HG03064 (cell line): ENCODE results near the gene DACT2.
"Not testable (repeated sequence)": the region's sequence is repeated elsewhere in the genome, so short reads cannot be mapped to it uniquely, and the experiment has no call there.

Experiments used
- ATAC-seq: cut with Tn5 transposase; IDR thresholded peaks from one replicate; pipeline ENCODE4 v1.9.1; 2021; ENCODE audit warnings: low read depth; ENCODE audit not compliant: unreplicated experiment

DACT2 gene

DNA sequence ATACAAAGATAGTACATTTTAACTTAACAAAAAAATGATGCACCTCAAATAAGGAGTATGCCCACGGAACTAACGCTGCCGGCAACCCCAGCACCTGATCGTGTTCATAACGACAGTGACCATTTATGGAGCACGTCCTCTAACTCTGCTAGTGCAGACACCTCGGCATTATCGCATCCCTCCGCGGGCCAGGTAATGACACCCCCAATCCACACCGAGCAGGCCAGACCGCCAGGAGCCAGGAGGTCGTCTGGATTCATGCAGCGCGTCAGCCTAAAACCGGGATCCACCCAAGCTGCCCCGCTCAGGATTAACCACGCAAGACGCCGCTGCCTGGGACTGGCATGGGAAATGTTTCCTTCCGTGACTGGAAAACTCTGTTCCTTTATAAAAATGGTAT lies 34.1 kb downstream of the DACT2 start:
- ATAC-seq = no peak

GRCh38 chr6:168284187-168284586 lies 35.4 kb downstream of the DACT2 start:
- ATAC-seq = no peak

DNA sequence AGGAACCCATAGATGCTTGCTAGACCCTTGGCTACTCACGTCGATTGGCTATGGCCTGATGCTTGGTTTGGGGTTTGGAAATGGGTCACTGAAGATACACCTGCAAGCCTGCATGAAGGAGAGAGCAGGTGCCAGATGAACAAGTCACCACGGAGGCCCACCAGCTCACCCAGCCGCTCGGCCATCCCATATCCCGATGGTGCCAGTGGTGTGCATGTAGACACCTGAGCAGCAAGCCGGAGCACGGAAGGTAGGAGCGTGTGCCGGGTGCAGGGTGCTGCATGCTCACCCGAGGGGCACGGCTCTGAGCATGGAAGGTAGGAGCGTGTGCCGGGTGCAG lies 35.9 kb downstream of the DACT2 start:
- ATAC-seq = no peak

GRCh38 chr6:168282985-168283685 lies 36.4 kb downstream of the DACT2 start:
- no peak for ATAC-seq

GRCh38 chr6:168281826-168282225 lies 37.8 kb downstream of the DACT2 start:
- no peak for ATAC-seq

DNA sequence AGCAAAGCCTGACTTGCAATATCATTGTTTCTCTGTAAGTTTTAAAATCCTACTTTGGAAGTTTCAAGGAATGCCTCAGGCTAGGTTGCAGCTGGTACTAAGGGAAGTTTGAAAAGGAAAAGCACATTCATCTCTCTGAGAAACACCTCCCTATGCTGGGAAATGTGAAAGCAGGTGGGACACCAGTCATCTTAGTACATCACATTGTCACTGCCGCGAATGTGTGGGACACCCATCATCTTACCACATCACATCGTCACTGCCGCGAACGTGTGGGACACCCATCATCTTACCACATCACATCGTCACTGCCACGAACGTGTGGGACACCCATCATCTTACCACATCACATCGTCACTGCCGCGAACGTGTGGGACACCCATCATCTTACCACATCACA lies 38.3 kb downstream of the DACT2 start:
- not testable (repeated sequence) for ATAC-seq

DNA sequence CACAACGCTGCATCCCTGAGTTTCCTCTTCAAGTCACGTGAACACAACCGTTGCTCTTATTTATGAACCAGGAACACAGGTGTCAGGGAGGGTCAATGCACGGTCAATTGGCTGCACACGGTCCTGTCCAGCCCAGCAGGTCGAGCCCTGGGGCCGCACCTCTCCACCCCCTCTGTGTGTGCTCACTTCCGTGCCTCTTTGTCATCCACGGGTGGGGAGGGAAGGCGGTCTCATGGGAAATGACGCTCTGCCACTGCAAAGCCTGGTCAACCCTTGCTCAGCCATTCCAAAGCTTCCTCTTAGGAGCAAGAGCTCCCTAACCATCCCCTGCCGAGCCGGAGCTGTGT lies 38.7 kb downstream of the DACT2 start:
- ATAC-seq = no peak

GRCh38 chr6:168280020-168280898 lies 39.3 kb downstream of the DACT2 start:
- no peak for ATAC-seq

DNA sequence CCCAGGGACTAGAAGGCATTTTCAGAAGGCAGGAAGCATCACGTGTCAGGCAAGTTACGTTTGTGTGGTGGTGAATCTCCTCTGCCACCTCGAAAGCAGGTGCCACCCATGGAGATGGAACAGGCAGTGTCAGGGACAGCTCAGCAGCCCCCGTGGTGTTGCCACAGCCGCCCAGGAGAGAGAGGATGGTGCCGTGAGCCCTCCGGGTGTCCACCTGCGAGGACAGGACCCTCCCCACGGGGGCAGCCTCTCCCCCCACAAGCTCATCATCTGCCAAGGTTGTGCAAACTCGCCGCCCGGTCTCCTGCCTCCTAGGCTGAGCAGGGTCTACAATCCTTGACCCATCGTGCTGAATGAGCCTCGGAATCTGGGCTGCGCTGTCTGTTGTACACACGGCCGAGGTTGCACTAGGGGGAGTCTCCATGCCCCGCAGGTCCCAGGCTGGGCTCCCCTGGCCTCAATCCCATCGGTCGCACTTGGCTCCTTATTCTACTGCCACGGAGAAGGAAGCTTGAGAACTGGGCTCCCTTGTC lies 40.1 kb downstream of the DACT2 start:
- ATAC-seq = no peak

DNA sequence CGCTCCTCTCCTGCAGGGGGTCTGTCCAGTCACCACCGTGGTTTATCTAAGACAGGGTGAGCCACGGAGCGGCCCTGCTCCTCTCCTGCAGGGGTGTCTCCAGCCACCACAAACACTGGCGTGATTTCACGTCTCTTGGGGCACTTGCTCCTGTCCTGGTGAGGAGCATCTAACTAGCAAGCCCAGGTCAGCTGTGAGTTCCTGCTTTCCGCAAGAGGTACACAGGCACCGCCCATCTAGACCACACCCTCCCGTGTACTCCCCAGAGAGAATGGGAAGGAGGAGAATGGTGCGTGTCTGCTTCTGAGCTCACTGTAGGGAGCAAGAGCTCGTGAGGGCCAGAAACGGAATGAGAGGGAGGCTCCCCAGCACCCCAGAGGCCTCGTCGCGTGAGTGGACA lies 40.7 kb downstream of the DACT2 start:
- no peak for ATAC-seq

- no peak for ATAC-seq
Observed at GRCh38 chr6:168277274-168277669, 42.3 kb downstream of the DACT2 start.

- no peak for ATAC-seq
Observed at GRCh38 chr6:168276576-168277273, 42.9 kb downstream of the DACT2 start.

DNA sequence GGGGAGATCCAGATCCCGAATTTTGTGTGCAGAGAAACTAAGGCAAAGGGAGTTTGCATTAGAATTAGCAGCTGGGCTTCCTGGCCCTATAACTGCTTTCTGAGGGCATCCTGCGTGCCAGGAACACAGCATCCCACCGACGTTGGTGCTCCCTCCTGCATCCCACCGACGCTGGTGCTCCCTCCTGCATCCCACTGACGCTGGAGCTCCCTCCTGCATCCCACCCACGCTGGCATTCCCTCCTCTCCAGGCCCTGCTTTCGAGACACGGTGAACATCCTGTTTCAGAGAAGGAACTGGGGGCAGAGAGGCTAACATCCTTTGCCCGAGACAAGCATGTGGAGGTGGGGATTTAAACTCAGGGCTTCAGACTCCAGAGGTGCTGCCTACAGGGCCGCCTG lies 44.4 kb downstream of the DACT2 start:
- no peak for ATAC-seq

DNA sequence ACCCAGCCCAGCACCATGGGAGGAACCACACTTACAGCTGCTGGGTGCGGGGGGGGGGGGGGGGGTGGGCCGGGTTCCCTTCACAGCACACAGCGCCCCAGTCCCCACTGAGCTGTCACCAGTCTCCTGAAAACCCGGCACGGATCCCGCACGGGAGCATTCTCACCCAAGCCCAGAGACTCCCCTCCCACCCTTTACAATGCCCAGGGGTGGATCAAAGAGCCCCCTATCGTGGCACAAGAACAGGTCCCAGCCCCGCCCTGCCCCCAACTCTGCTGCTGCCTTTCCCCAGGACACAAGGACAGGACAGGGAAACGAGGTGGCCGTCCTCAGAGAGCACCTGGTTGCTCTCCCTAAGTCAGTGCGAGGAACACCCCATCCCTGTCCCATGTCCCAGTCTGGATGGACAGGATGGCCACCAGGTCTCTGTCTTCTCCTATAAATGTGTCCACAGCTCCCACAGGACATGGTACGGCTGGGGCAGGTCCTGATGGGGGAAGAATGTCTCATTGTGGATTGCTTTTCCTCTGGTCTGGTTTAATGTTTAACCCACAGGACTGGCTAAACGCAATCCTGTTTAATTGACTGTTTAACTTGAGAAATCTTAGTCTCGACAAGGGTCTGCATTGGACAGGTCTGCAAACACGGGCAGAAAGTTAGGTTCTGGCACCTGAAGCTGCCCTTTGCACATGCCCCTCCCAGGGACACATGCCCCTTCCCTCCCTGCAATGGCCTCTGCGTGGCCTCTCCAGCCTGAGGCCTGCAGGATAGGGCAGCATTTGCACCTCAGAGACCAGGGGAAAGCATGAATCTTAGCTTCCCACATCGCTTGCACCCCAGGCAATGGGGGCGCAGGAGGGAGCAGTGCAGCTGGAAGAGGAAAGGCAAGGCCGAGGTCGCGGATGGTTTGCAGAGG lies 45.3 kb downstream of the DACT2 start:
- no peak for ATAC-seq

- no peak for ATAC-seq
Observed at GRCh38 chr6:168273441-168274036, 46.0 kb downstream of the DACT2 start.

GRCh38 chr6:168272415-168273325 lies 46.9 kb downstream of the DACT2 start:
- no peak for ATAC-seq

DNA sequence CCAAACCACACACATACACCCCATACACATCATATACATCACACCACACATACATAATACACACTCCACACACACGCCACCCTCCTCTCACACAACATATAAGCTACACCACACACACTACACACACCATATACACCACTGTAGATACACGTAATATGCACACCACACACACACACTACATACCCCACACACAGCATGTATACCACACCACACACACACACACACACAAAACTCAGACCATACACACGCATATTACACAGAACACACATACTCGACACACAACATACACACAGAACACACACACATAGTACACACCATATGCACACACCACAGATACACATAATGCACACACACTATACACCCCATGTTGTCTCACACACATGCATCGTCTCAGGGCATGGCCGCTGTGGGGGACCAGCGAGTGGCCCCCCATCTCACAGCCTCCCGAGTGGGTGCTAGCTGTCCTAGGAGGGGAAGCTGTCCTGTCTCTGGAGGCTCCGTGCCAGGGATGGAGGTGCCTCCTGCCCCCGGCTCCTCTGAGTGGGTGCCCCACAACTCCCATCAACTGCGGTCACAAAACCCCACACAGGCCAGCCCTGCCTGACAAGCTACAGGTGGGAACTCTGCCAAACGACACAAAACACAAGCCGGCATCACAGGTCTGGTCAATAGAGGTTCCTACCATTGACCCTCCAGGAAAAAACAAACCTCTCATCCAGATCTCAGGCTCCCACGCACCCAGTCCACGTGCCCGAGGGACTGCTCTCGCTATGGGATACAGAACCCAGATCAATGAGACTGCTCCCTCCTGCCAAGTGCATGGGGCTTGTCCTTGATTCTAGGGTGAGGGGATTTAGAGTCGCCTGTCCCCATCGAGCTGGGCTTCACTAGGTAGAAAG lies 49.1 kb downstream of the DACT2 start:
- ATAC-seq = no peak
